OCI-LY3 (cell line): ENCODE data around the gene XRCC3.

Experiments
- H2AFZ ChIP-seq: fragments of 200-600, 300-600 bp; shearing (Covaris generic); 2 replicates; pipeline ENCODE4 v1.6.0; 2014; ENCODE audit warnings: antibody characterized with exemption, low read depth, low read length
- H3K27ac ChIP-seq: fragments of 200-600, 300-600 bp; sonication (generic); 2 replicates; pipeline ENCODE4 v1.5.1; 2014; ENCODE audit warnings: mild to moderate bottlenecking, low read length, moderate library complexity, mixed read lengths
- H3K27me3 ChIP-seq: fragments of 200-600, 300-600 bp; sonication (generic); 2 replicates; pipeline ENCODE4 v1.6.1; 2014; ENCODE audit warnings: low read depth, low read length, mixed read lengths
- H3K36me3 ChIP-seq: fragments of 200-600, 300-600 bp; sonication (generic); replicated peaks from 2 replicates; pipeline ENCODE3; 2014; ENCODE audit warnings: low read depth, low read length, mixed read lengths
- H3K4me1 ChIP-seq: fragments of 300-600, 200-600 bp; sonication (generic); 2 replicates; pipeline ENCODE4 v1.6.1; 2014; ENCODE audit warnings: low read length, mixed read lengths
- H3K4me2 ChIP-seq: fragments of 200-600, 300-600 bp; sonication (generic); 2 replicates; pipeline ENCODE4 v1.6.1; 2014; ENCODE audit warnings: low read length, mixed read lengths
- H3K4me3 ChIP-seq: fragments of 300-600, 200-600 bp; sonication (generic); 2 replicates; pipeline ENCODE4 v1.5.1; 2014; ENCODE audit warnings: antibody characterized with exemption, mild to moderate bottlenecking, low read length, moderate library complexity
- H3K79me2 ChIP-seq: fragments of 300-600, 200-600 bp; shearing (Covaris generic); 2 replicates; pipeline ENCODE4 v1.6.1; 2014; ENCODE audit warnings: mild to moderate bottlenecking, low read length, mixed read lengths
- H3K9ac ChIP-seq: fragments of 300-600, 200-600 bp; shearing (Covaris generic); 2 replicates; pipeline ENCODE4 v1.6.0; 2014; ENCODE audit warnings: mild to moderate bottlenecking, low read length, moderate library complexity
- H3K9me3 ChIP-seq: fragments of 200-600, 300-600 bp; shearing (Covaris generic); 2 replicates; pipeline ENCODE4 v1.6.1; 2014; ENCODE audit warnings: low read length, mixed read lengths; ENCODE audit not compliant: insufficient read depth
- H4K20me1 ChIP-seq: fragments of 200-600, 300-600 bp; sonication (generic); 2 replicates; pipeline ENCODE4 v1.6.1; 2016; ENCODE audit warnings: low read length, mixed read lengths; ENCODE audit not compliant: insufficient read depth
- EZH2phosphoT487 ChIP-seq: fragments of 200-600 bp; shearing (Covaris generic); IDR thresholded peaks from 2 replicates; pipeline ENCODE4 v1.6.1; 2018; ENCODE audit warnings: antibody characterized with exemption, mixed run types, low read depth
- TF ChIP-seq, protein P1 (sequence below): fragments of 200-600, 300-600 bp; sonication (generic); IDR thresholded peaks from 2 replicates; pipeline ENCODE4 v1.5.1; 2014; ENCODE audit warnings: antibody characterized with exemption, low read length, low read depth

The XRCC3 gene

DNA sequence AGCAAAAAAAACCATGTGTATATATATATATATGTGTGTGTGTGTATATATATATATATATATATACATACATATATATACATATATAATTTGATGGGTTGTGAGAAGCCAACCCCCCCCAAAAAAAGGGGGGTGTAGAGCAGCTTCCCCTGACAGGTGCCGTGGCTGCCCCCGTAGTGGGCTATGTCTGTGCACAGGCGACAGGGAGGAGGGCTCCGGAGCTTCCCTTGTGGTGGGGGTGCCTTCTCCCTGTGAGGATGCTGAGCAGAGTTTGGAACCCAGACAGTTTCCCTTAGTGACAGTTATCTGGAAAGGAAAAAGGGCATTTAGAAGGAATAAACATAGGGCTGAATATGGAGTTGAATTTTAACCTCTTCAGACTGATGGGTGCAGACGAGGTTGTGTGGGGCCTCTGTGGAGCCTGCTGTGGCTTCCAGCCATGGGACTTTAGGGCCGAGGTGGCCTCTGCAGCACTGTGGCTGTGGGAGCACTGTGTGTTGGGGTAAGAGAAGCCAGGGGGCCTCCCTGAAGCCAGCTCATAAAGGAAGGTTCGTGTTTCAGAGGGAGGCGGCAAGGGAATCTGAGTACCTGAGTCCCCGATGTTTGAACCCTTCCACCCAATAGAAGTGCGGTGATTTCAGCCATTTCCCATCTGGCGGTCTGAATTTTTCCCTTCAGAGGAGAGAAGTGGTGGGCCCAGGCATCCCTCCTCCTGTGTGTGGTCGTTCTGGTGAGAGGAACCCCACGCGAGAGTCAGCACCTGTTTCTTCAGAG, 19.8 kb downstream of the XRCC3 start:
- Histone ChIP-seq H3K4me1 (peaks cover 27% of the 10 kb centered on the region), H3K27ac (no peak overlapping the region), H2AFZ (no peak overlapping the region), H4K20me1 (peaks cover 31% of the 10 kb centered on the region), H3K27me3 (no peaks in the 10 kb centered on the region), H3K36me3 (peaks cover 41% of the 10 kb centered on the region), H3K4me3 (no peak overlapping the region), H3K9ac (no peak overlapping the region), H3K9me3 (no peaks in the 10 kb centered on the region), H3K4me2 (no peak overlapping the region), H3K79me2 (peaks cover 1% of the 10 kb centered on the region)
- no peak for TF ChIP-seq EZH2phosphoT487
- TF ChIP-seq, protein P1, sequence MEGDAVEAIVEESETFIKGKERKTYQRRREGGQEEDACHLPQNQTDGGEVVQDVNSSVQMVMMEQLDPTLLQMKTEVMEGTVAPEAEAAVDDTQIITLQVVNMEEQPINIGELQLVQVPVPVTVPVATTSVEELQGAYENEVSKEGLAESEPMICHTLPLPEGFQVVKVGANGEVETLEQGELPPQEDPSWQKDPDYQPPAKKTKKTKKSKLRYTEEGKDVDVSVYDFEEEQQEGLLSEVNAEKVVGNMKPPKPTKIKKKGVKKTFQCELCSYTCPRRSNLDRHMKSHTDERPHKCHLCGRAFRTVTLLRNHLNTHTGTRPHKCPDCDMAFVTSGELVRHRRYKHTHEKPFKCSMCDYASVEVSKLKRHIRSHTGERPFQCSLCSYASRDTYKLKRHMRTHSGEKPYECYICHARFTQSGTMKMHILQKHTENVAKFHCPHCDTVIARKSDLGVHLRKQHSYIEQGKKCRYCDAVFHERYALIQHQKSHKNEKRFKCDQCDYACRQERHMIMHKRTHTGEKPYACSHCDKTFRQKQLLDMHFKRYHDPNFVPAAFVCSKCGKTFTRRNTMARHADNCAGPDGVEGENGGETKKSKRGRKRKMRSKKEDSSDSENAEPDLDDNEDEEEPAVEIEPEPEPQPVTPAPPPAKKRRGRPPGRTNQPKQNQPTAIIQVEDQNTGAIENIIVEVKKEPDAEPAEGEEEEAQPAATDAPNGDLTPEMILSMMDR = no peak

DNA sequence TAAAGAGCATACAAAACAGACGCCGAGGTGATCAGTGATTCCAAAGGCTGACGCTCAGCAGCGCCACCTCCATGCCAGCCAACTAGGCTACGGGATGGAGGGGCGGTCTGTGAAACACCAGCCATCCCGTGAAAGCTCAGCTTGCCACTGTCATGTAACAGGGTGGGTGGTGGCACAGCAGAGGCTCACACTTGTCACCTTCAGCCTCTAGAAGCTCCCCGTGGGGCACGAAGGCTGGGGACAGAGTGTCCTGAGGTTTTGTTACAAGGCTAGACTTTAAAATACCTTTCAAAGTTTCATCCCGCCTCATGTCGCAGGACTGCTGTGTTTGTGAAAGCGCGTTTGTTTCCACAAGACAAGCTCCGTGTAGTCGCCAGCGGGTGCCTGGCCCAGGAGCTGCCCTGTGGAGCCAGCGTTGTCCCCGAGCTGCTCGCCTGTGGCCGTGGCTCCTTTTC, 20.7 kb downstream of the XRCC3 start:
- Histone ChIP-seq H3K4me2 (no peak overlapping the region), H3K36me3 (peaks cover 43% of the 10 kb centered on the region), H4K20me1 (peaks cover 33% of the 10 kb centered on the region), H3K79me2 (peaks cover 5% of the 10 kb centered on the region), H2AFZ (no peak overlapping the region), H3K9ac (no peak overlapping the region), H3K27ac (no peak overlapping the region), H3K27me3 (no peaks in the 10 kb centered on the region), H3K4me3 (no peak overlapping the region), H3K9me3 (no peaks in the 10 kb centered on the region), H3K4me1 (peaks cover 36% of the 10 kb centered on the region)
- TF ChIP-seq, protein P1 = no peak
- TF ChIP-seq EZH2phosphoT487 = no peak

DNA sequence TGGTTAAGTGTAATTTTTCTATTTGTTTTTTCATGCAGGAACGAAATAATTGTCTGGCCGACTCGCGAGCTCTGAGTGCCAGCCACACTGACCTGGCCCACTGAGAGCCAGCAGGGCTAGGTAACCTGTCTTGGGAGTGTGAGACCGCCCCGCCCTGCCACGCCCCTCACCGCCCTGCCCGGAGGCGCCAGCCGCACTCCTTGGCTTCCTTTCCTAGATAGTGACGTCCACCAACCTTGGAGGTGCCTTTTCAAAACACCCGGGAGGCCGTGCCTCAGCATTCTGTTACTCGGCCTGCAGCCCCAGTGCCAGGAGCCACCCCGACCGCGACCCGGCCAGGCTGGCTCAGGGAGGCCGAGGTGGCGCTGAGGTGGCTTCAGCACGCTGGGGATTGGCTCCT, 21.7 kb downstream of the XRCC3 start:
- no peaks in the 10 kb centered on the region for H3K27me3 ChIP-seq
- H3K4me3 ChIP-seq = no peak overlapping the region
- no peak overlapping the region for H2AFZ ChIP-seq
- TF ChIP-seq, protein P1 = no peak
- TF ChIP-seq EZH2phosphoT487 = no peak
- H3K4me2 ChIP-seq = no peak overlapping the region
- no peak overlapping the region for H3K27ac ChIP-seq
- H3K79me2 ChIP-seq = peaks cover 5% of the 10 kb centered on the region; the same call in 1 of the 2 replicates
- no peak overlapping the region for H3K9ac ChIP-seq
- H3K36me3 ChIP-seq = peaks cover 41% of the 10 kb centered on the region
- peaks cover 37% of the 10 kb centered on the region for H3K4me1 ChIP-seq
- peaks cover 24% of the 10 kb centered on the region for H4K20me1 ChIP-seq
- H3K9me3 ChIP-seq = no peaks in the 10 kb centered on the region

DNA sequence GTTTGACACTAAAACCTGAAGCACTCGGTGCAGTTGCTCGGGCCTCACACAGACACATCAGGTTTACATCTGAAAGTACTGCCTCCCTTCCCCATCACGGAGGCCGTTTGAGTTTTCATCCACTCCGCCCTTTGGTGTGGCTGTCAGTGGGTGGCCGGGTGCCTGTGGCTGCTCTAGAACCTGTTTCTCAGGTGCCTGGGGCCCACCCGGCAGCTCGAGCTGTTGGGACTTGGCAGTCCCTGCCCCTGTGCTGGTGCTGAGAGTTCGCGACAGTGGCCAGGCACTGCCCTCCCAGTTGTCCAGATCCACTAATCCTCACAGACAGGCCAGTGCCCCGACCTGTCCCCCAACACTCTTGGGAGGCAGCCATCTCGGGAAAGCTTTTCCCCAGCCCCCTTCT, 22.4 kb downstream of the XRCC3 start:
- Histone ChIP-seq H3K36me3 (peaks cover 40% of the 10 kb centered on the region), H3K9ac (no peak overlapping the region)

More for the DNA sequence above, 22.4 kb downstream of the XRCC3 start:
- Histone ChIP-seq H3K79me2 (peaks cover 5% of the 10 kb centered on the region; the same call in 1 of the 2 replicates), H3K4me1 (peaks cover 39% of the 10 kb centered on the region), H2AFZ (no peak overlapping the region), H3K27ac (no peak overlapping the region), H3K4me2 (no peak overlapping the region), H3K9me3 (no peaks in the 10 kb centered on the region), H4K20me1 (peaks cover 24% of the 10 kb centered on the region), H3K4me3 (no peak overlapping the region), H3K27me3 (no peaks in the 10 kb centered on the region)
- TF ChIP-seq, protein P1 = no peak
- no peak for TF ChIP-seq EZH2phosphoT487
